Tongue (tissue), 2 donors: Measurements from ENCODE around the gene SMAD2. TPM values are rescaled to one million over a fixed set of nuclear protein-coding genes. Genes with fewer than 3 reads are reported as not detected.

ENCODE experiments used
- DNase-seq: peaks from one replicate; pipeline ENCODE4 v3.0.0-alpha.2; 2015
- total RNA-seq: library from RNA; depleted of rRNA; stranded (reverse); fragments of >200 nt; gene quantifications from one replicate; pipeline ENCODE4 v1.2.3, GENCODE V29; 2014

The SMAD2 gene
- total RNA-seq, 1 donor from 2014 or later, result 102 TPM

DNA sequence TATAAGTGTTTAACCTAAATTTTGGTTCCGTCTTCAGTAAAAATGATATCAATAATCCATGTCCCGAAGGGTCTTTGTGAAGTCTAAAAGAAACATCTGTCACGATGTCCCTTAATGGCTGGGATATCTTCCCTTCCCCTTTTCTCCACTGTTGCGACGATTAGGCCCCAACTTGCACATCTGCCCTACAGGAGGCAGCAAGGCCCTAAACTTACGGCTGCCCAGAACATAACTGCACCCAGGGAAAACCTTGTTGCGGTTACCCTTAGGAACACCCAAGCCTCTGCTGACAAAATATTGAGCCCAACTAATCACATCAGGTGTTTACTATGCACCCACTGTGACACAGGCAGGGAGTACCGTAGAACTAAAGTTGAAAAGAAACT is 1.3 kb upstream of the SMAD2 start:
- DNase-seq, result peak; percentile 71

DNA sequence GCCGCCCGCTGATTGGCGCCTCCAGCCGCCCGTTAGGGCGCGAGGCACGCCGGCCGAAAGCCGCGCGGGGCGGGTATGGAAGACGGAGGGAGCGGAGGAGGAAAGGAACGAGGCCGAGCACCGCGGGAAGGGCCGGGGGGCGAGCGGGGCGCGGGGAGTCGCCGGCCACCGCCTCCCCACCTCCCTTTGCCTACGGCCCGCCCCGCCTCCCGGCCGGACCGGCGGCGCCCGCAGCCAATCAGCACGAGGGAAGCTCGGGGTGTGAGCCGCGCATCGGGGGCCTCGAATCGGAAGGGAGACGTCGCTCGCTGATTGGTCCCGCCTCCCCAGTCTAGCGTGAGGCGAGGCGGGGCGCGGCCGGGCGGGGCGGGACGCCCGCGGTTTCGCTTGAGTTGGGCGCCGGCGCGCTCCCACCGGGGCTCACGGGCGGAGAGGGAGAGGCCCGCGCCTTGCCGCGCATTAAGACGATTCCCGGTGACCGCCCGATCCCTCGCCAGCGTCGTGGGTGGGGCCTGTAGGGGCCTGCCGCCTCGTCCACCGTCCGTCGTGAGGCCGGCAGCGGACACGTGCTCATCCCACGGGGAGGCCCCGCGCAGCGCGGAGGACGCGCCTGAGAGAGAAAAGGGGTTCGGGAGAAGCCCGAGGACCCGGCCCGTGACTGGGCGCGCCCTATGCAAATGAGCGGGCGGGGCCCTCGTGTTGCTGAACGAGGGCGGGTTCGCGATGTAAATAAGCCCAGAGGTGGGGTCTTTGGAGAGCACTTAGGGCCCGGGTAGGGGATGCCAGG is 665 bp upstream of the SMAD2 start:
- DNase-seq, result peak; percentile 99

DNA sequence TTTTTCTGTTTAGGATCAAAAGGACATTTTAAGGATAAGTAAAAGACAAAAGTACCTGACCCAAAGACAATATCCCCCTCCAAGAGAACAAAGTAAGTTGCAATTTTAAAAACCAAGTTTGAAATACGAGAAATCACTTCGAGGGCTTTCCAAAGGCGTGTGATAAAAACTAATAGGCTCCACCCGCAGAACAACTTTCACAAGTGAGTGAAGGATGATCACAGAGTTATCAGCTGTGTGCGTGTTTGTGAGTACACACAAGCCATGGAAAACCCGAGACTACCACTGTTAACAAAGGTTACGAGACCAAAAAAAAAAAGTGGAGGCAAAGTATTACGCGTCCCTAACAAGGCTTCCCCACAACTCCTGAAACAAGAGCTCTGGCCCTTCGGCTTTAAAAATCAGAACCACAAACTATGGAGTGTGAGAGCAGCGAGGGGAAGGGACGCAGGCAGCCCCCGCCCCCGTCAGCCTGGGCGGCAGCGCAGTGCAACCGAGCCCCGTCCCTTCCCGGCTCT is 719 bp downstream of the SMAD2 start:
- DNase-seq, result no peak

DNA sequence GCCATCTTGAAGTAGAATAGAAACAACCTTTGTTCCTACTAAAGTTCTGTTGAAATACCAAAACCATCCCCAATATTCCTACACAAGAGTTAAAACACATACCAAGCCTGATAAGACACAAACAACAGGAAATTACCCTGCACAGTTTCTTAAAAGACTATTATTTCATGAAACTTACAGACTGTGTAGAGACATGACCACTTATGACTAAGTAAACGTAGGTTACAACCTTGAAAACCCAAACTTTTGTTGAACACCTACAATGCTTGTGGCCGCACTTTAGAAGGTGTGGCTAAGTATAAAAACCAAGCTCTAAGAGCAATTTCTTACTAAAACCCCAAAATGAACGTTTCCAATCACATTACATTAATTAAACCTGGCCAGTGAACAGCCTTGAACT is 2.0 kb downstream of the SMAD2 start:
- DNase-seq, result no peak

DNA sequence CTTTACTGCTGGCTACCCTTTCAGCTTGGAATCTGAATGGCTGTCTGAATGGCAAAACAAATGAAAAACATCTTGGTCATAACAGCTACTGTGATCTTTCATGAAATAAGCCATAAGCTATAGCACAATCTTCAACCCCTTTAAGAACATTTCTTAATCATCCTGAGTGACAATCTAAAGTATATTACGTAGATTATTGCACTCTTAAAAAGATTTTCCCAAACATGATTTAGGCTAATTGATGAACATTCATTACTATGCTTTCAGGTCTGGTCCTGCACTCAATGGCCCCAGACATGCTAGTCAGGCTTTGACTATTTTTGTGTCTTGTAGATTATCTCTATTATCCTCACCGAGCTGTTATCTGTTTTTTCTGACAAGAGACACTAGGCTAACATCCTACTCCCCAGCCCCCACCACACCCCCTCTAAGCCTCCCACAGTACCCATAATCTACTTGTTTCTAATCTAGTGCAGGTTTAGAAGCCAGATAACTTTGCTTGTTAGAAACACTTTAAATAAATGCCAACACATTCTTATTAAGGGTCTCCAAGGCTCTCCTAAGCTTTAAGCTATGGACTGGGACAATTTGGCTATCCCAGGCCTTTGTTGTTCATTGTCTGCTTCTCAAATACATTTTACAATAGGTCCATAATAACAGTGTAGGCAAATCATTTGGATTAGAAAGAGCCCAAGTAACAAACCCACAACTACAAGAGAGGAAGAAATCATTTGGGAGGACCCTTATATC is 4.2 kb downstream of the SMAD2 start:
- DNase-seq, result no peak

DNA sequence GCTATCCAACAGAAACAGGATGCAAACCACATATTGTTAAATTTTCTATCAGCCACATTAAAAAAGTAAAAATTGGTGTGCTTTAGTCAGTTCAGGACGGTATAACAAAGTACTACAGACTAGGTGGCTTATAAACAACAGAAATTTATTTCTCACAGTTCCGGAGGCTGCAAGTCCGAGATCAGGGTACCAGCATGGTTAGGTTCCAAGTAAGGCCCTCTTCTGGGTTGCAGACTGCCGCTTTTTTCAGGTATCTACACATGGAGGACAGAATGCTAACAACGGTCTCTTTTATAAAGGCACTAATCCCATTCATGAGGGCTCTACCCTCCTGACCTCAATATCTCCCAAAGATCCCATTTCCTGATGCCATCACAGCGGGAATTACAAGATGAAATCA is 10.5 kb downstream of the SMAD2 start:
- no peak for DNase-seq

DNA sequence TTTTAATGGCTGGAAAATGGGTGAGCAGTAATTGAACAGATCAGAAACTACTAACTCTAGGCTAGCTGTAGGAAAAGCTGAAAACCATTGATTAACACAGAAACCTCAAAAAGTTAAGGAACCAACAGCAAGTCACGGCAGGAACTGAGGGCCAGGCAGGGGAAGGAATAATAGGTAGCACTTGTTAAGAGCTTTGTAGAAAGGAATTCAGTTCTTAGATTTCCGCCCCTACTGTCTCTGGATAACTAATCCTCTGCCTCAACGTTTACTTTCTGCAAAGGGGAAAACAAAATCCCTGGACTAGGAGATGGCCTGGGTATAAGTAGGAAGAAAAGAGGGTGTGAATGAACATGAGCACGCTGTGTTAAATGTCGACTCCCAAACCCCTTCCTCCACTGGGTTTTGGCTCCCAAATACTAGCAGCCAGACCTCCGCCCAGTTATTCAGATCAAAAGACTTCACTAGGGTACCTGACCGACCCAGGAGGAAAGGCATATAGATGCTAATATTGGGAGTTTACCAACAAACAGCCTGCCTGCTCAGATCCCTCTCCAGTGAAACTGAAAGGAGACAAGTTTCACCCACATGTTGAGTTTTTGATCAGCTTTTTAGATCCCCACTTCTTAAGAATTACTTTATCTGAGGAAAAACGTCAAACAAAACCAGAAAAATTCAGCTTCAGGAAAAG is 12.4 kb downstream of the SMAD2 start:
- no peak for DNase-seq

DNA sequence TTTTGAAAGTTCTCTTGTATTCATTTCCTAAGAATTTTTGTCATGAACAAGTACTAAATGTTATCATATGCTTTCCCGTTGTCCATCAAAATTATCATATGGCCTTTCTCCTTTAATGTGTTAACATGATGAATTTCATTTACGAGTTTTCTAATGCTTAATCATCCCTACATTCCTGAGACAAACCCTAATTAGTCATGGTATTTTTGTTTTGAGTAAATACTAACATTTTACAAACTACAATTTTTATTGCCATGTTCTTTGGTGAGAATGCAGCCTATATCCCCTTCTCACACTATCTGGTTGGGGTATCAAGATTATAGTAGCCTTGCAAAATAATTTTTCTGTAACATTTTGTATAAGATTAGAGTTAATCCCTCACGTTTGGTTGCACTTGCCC is 14.5 kb downstream of the SMAD2 start:
- no peak for DNase-seq

DNA sequence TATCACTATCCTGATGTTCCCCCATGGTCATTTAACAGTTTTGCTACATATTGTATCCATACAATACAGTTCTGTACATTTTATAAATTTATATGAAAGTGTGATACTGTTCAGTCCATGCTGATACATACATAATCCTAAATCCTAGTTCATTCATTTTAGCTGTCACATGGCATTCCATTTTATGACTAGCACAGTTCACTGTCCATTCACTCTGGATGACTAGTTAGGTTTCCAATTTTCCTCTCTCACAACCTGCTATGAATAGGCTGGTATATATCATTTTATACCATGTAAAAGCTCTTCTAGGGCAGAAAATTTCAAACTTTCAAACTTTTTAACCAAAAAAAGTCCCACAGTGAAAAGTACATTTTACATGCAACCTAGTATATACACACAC is 15.2 kb downstream of the SMAD2 start:
- no peak for DNase-seq

DNA sequence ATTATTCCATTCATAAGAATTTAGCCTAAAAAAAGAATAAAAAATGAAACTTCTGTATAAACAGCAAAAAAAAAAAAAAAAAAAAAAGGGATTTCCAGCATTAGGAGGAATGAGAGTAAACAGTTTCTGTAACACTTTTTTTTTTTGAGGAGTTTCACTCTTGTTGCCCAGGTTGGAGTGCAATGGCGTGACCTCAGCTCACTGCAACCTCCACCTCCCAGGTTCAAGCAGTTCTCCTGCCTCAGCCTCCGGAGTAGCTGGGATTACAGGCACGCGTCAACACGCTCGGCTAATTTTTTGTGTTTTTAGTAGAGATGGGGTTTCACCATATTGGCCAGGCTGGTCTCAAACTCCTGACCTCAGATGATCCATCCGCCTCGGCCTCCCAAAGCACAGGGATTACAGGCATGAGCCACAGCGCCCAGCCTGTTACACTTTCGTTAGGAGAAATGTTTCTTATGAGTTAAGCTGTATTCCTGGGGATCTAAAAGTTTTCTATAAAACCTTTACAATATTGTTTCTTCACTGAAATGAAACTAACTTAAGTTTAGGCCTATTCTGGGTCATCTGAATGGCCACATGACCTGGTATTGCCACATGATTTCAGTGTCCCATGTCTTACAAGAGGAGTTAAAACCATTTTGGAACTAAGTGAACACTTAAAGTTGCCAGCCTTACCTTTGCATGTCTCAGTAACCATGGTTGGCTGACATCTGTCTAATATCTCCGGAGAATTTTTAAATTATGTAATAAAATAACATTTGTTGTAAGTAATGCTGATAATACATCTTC is 17.5 kb downstream of the SMAD2 start:
- DNase-seq, result no peak

DNA sequence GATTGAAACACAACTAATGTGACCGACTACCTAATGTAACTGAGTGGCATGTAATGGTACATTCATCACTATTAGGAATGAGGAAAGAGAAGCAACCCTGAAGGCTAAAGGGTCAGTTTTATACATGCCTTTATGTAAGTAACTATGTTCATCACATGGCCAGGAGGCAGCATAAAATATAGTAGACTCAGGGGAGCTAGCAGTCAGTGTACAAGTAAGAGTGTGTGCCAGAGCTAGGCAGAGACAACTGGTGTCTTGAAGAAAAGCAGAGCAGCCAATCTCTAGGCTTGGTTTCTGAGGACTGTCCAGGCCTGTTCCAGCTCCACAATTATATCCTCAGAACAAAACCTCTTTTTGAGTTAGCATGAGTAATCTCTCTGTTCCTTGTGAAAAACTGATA is 18.1 kb downstream of the SMAD2 start:
- peak; percentile 45 for DNase-seq

DNA sequence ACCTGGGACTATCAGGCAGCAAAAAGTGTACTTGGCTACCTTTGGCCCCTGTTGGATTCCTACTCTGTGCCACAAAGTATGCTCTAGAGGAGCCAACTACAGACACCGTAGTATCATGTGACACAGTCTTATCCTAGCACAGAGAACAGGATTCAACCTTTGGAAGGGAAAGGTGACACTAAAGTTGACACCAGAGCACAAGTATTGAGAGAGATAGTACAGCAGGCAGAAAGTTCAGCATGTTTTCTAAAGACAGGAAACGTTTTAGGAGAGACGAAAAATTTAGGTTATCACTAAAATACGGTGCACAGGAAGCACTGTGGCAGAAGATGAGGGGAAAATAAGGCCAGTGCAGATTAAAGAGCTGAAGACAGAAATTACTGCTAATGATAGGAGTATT is 18.6 kb downstream of the SMAD2 start:
- DNase-seq, result no peak

DNA sequence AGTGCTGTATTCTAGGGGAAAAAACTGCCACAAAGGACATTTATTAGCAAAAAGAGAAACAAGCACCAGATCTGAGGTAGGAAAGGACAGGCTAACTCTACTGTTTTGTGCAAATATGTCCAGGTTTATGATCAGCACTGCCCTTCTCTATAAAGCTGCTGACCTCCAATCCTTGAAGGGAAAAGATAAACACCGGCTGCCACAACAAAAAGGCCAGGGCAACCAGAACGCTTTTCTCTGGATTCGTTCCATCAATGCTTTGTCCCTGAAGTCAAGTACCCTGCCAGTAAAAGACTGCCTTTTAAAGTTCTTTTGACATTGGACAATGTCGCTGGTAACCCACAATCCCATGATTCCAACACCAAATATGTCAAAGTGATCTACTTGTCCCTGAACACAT is 21.0 kb downstream of the SMAD2 start:
- DNase-seq, result no peak

DNA sequence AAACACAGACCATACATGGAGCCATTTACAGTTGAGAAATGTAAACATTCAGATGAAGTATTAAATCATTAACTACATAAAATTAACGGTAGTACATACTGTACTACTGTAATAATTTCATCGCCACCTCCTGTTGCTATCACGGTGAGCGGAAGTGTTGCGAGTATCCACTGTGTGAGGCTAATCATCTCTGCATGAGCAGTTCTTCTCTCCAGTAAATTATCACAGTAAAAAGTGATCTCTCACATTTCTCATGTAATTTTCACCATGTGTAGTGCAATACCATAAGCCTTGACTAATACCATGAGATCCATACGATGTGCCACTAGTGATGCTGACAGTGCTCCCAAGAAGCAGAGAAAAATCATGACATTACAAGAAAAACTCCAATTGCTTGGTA is 21.9 kb downstream of the SMAD2 start:
- DNase-seq, result no peak

DNA sequence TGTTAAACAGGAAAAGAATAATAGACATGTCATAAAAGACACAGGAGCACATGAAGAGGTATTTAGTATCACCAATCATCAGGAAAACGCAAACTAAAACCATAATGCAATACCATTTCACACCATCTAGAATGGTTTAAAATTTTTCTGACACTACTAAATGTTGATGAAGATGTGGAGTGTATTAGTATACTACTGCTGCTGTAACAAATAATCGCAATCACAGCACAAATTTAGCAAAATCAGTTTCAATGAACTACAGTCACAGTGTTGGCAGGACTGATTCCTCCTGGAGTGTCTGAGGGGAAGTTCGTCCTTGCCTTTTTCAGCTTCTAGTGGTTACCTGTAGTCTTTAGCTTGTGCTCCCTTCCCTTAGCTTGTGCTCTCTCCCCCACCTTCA is 24.1 kb downstream of the SMAD2 start:
- no peak for DNase-seq

DNA sequence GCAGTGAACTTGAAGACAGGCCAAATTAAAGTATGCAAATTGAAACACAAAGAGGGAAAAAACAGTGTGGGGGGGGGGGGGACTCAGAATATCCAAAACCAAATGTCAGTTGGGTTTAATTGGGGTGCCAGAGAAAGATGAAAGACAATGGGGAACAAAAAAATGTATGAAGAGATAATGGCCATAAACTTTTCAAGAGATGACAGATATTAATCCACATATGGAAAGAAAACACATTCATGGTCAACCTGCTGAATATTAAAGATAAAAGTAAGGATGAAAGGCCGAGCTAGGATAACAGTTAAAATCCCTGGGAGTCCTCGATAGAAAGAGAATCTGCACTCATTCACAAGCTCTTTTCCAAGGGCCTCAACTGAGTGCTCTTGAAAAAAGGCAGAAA is 26.6 kb downstream of the SMAD2 start:
- DNase-seq, result no peak

DNA sequence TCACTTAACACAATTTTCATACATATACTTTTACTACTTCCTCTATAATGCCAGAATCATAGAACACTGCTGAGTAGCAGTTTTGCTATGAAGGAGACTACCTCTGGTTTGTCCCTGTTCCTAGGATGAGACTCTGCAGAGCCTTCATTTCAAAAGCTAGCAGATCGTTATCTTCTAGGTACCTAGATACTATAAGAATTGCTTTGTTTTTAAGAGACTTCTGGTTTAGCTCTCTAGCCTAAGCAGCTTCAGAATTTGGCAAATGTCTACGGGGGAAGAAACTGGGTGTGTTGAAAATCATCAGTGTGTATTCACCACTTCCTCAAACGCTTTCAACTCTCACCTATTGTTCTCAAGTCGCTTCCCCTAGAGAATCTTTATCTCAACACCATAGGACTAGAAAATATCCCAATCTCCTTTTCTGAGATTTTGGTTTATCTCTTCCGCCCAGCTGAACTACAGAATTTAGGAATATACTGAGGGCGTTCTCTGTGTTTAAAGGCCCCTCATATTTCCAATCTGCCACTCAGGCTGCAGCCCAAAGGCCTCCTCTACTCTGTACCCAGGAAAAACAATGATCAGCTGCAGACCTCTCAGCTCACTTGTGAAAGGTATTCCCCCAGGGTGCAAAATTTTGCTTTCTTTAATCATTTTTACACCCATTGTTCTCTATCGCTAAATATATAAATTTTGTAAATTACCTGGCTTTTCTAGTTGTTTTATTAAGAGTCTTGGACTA is 28.7 kb downstream of the SMAD2 start:
- no peak for DNase-seq

DNA sequence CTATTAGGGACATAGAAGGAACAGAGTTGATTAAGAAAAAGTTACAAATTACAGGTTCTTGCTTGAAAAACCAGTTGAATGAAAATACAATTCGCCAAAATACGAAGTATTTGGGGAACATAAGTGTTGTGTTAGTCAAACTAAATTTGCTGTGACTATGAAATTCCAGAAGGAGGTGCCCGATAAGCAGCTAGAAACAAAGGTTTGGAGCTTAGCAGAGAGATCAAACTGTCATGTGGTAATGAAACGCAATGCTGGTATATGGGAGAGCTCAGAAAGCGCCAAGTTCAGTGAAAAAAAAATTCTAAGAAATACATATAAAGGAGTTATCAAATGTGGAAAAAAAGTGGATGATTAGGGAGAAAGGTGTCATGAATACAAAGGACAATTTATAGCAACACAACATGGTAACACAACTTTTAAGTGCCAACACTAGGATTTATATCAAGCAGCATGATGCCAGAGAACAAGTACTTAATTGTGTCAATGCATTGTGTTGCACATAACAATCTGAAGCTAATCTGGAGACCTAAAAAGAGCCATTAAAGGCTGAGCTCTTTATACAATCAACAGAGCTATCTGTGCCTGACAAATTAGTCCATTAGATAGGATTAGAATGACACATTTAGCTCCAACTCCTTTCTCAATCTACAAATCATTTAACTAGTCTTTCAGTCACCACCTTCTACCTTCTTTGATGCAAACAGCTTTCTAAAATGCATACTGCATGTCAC is 31.2 kb downstream of the SMAD2 start:
- no peak for DNase-seq

DNA sequence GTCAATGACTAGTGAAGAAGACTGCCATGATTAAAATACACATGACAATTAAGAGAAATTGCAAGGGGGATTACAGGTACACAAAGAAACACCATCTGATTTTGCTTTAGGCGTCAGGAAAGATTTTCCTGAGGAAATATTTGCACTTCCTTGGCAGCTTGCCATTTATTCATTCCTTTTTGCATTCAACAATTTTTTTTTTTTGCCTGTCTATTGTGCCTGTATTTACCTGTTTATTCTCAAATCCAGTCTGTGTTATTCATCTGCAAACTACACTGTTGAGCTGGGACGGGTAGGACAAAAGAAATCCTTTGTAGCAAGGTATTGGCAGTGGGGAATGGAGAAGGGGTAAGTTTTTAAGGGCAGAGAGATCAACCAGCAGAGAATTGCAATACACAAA is 31.8 kb downstream of the SMAD2 start:
- DNase-seq, result peak; percentile 28

DNA sequence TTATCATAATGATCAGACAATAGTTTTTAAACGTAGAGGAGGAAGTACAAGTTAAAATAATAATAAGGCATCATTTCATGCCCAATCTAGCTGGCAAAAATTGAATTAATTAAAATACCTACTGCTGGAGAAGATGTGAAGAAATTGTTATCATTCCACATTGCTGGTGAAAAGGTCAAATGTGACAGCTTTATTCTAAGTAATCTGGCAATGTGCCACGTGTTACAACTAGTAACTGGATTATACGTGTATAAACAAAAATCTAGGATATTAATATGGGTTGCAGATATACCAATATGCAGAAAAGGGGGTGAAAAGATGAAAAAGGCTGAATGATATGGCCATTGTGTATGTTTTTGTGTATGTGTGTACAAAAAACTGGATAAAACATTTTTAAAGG is 32.4 kb downstream of the SMAD2 start:
- no peak for DNase-seq
